ENCODE data around the gene CLEC3B. TPM values are rescaled to one million over a fixed set of nuclear protein-coding genes. Genes with fewer than 3 reads are reported as not detected.
"Not testable (repeated sequence)": the region's sequence is repeated elsewhere in the genome, so short reads cannot be mapped to it uniquely, and the experiment has no call there.

Gene CLEC3B
- total and polyA plus RNA-seq, 4 donors, result 69.1 to 177 (median 103) TPM

GRCh38 chr3:45051685-45052084, 25.6 kb downstream of the CLEC3B start:
- Histone ChIP-seq H3K27me3 (ENCODE audit: control insufficient read depth in 1 of 2, insufficient read depth in 2 of 2, low read length in 1 of 2) (no peaks in the 10 kb centered on the region), H3K27ac (ENCODE audit: low read depth in 1 of 2, low read length in 2 of 2) (no peak overlapping the region), H3K9me3 (ENCODE audit: control insufficient read depth, low read length) (no peaks in the 10 kb centered on the region), H3K36me3 (ENCODE audit: control insufficient read depth in 1 of 2, insufficient read depth in 2 of 2, low read length in 1 of 2) (no peaks in the 10 kb centered on the region), H3K4me1 (ENCODE audit: control insufficient read depth in 1 of 2, insufficient read depth in 2 of 2, low read length in 2 of 2) (no peaks in the 10 kb centered on the region), H3K4me3 (ENCODE audit: low read length in 2 of 2) (no peak overlapping the region)
- ATAC-seq (ENCODE audit: low FRiP score) (no peak), DNase-seq (no peak)
- WGBS, 2 donors, result 83 to 90% methylated on average over 6 of the region's 6 CpGs
- intact Hi-C loops (cut with DNase I), result no loop called here

GRCh38 chr3:45053805-45054195, 27.7 kb downstream of the CLEC3B start:
- H3K27ac ChIP-seq (ENCODE audit: low read depth in 1 of 2, low read length in 2 of 2); DNase-seq; H3K4me3 ChIP-seq (ENCODE audit: low read length in 2 of 2); H3K27me3 ChIP-seq (ENCODE audit: control insufficient read depth in 1 of 2, insufficient read depth in 2 of 2, low read length in 1 of 2); H3K4me1 ChIP-seq (ENCODE audit: control insufficient read depth in 1 of 2, insufficient read depth in 2 of 2, low read length in 2 of 2); ATAC-seq (ENCODE audit: low FRiP score); H3K36me3 ChIP-seq (ENCODE audit: control insufficient read depth in 1 of 2, insufficient read depth in 2 of 2, low read length in 1 of 2); intact Hi-C loops (cut with DNase I); H3K9me3 ChIP-seq (ENCODE audit: control insufficient read depth, low read length): not testable (repeated sequence)
- 74 to 81% methylated on average over 1 of the region's 1 CpG for WGBS, 2 donors

- Histone ChIP-seq H3K4me3 (ENCODE audit: low read length in 2 of 2) (no peak overlapping the region), H3K27me3 (ENCODE audit: control insufficient read depth in 1 of 2, insufficient read depth in 2 of 2, low read length in 1 of 2) (no peaks in the 10 kb centered on the region), H3K9me3 (ENCODE audit: control insufficient read depth, low read length) (no peaks in the 10 kb centered on the region), H3K36me3 (ENCODE audit: control insufficient read depth in 1 of 2, insufficient read depth in 2 of 2, low read length in 1 of 2) (no peaks in the 10 kb centered on the region), H3K27ac (ENCODE audit: low read depth in 1 of 2, low read length in 2 of 2) (peak overlapping the region in 1 of 2 donors; percentile 8), H3K4me1 (ENCODE audit: control insufficient read depth in 1 of 2, insufficient read depth in 2 of 2, low read length in 2 of 2) (no peaks in the 10 kb centered on the region)
- 59 to 62% methylated on average over 3 of the region's 3 CpGs for WGBS, 2 donors
- DNase-seq (no peak), ATAC-seq (ENCODE audit: low FRiP score) (no peak)
- intact Hi-C loops (cut with DNase I), result no loop called here
Measured at GRCh38 chr3:45054196-45054857, 28.2 kb downstream of the CLEC3B start.

GRCh38 chr3:45055032-45055410, 28.9 kb downstream of the CLEC3B start:
- Histone ChIP-seq H3K27ac (ENCODE audit: low read depth in 1 of 2, low read length in 2 of 2) (no peak overlapping the region), H3K4me1 (ENCODE audit: control insufficient read depth in 1 of 2, insufficient read depth in 2 of 2, low read length in 2 of 2) (no peaks in the 10 kb centered on the region), H3K4me3 (ENCODE audit: low read length in 2 of 2) (no peak overlapping the region), H3K36me3 (ENCODE audit: control insufficient read depth in 1 of 2, insufficient read depth in 2 of 2, low read length in 1 of 2) (no peaks in the 10 kb centered on the region), H3K9me3 (ENCODE audit: control insufficient read depth, low read length) (no peaks in the 10 kb centered on the region), H3K27me3 (ENCODE audit: control insufficient read depth in 1 of 2, insufficient read depth in 2 of 2, low read length in 1 of 2) (no peaks in the 10 kb centered on the region)
- 20 to 33% methylated on average over 2 of the region's 2 CpGs for WGBS, 2 donors
- peak; percentile 69 for ATAC-seq (ENCODE audit: low FRiP score)
- no peak for DNase-seq
- intact Hi-C loops (cut with DNase I), result loop anchor here (5.0 kb wide), 2 partner anchors 67 to 147 kb away; no protein-coding TSS in a partner anchor

GRCh38 chr3:45055411-45056143, 29.5 kb downstream of the CLEC3B start:
- Histone ChIP-seq H3K4me3 (ENCODE audit: low read length in 2 of 2) (no peak overlapping the region), H3K9me3 (ENCODE audit: control insufficient read depth, low read length) (no peaks in the 10 kb centered on the region), H3K4me1 (ENCODE audit: control insufficient read depth in 1 of 2, insufficient read depth in 2 of 2, low read length in 2 of 2) (no peaks in the 10 kb centered on the region), H3K27me3 (ENCODE audit: control insufficient read depth in 1 of 2, insufficient read depth in 2 of 2, low read length in 1 of 2) (no peaks in the 10 kb centered on the region), H3K27ac (ENCODE audit: low read depth in 1 of 2, low read length in 2 of 2) (peak overlapping the region in 1 of 2 donors; percentile 29), H3K36me3 (ENCODE audit: control insufficient read depth in 1 of 2, insufficient read depth in 2 of 2, low read length in 1 of 2) (no peaks in the 10 kb centered on the region)
- DNase-seq (no peak), ATAC-seq (ENCODE audit: low FRiP score) (no peak)
- WGBS, 2 donors, result 80 to 82% methylated on average over 7 of the region's 7 CpGs
- intact Hi-C loops (cut with DNase I), result loop anchor here (5.0 kb wide), 2 partner anchors 67 to 147 kb away; no protein-coding TSS in a partner anchor

GRCh38 chr3:45056608-45057301, 30.7 kb downstream of the CLEC3B start:
- Histone ChIP-seq H3K36me3 (ENCODE audit: control insufficient read depth in 1 of 2, insufficient read depth in 2 of 2, low read length in 1 of 2) (no peaks in the 10 kb centered on the region), H3K4me3 (ENCODE audit: low read length in 2 of 2) (no peak overlapping the region), H3K9me3 (ENCODE audit: control insufficient read depth, low read length) (no peaks in the 10 kb centered on the region), H3K4me1 (ENCODE audit: control insufficient read depth in 1 of 2, insufficient read depth in 2 of 2, low read length in 2 of 2) (no peaks in the 10 kb centered on the region), H3K27ac (ENCODE audit: low read depth in 1 of 2, low read length in 2 of 2) (peak overlapping the region in 1 of 2 donors; percentile 73), H3K27me3 (ENCODE audit: control insufficient read depth in 1 of 2, insufficient read depth in 2 of 2, low read length in 1 of 2) (no peaks in the 10 kb centered on the region)
- intact Hi-C loops (cut with DNase I), result loop anchor here (5.0 kb wide), 2 partner anchors 66 to 146 kb away; no protein-coding TSS in a partner anchor
- WGBS, 2 donors, result 63 to 83% methylated on average over 5 of the region's 5 CpGs
- ATAC-seq (ENCODE audit: low FRiP score) (peak; percentile 29), DNase-seq (no peak)

- intact Hi-C loops (cut with DNase I), result loop anchor here (5.0 kb wide), 2 partner anchors 65 to 145 kb away; no protein-coding TSS in a partner anchor
- Histone ChIP-seq H3K4me1 (ENCODE audit: control insufficient read depth in 1 of 2, insufficient read depth in 2 of 2, low read length in 2 of 2) (no peaks in the 10 kb centered on the region), H3K36me3 (ENCODE audit: control insufficient read depth in 1 of 2, insufficient read depth in 2 of 2, low read length in 1 of 2) (no peaks in the 10 kb centered on the region), H3K9me3 (ENCODE audit: control insufficient read depth, low read length) (no peaks in the 10 kb centered on the region), H3K27ac (ENCODE audit: low read depth in 1 of 2, low read length in 2 of 2) (peak overlapping the region in 1 of 2 donors; percentile 14), H3K27me3 (ENCODE audit: control insufficient read depth in 1 of 2, insufficient read depth in 2 of 2, low read length in 1 of 2) (no peaks in the 10 kb centered on the region), H3K4me3 (ENCODE audit: low read length in 2 of 2) (no peak overlapping the region)
- DNase-seq, result no peak
- no peak for ATAC-seq (ENCODE audit: low FRiP score)
- 93% methylated on average over 3 of the region's 3 CpGs for WGBS, 2 donors
Measured at GRCh38 chr3:45057557-45057956, 31.5 kb downstream of the CLEC3B start.

- ATAC-seq (ENCODE audit: low FRiP score), result no peak
- H3K4me1 ChIP-seq (ENCODE audit: control insufficient read depth in 1 of 2, insufficient read depth in 2 of 2, low read length in 2 of 2), result no peaks in the 10 kb centered on the region
- H3K4me3 ChIP-seq (ENCODE audit: low read length in 2 of 2), result no peak overlapping the region
- DNase-seq, result no peak
- H3K27me3 ChIP-seq (ENCODE audit: control insufficient read depth in 1 of 2, insufficient read depth in 2 of 2, low read length in 1 of 2), result no peaks in the 10 kb centered on the region
- intact Hi-C loops (cut with DNase I), result loop anchor here (5.0 kb wide), 2 partner anchors 63 to 143 kb away; no protein-coding TSS in a partner anchor
- WGBS, 2 donors, result 54 to 56% methylated on average over 2 of the region's 2 CpGs
- no peaks in the 10 kb centered on the region for H3K36me3 ChIP-seq (ENCODE audit: control insufficient read depth in 1 of 2, insufficient read depth in 2 of 2, low read length in 1 of 2)
- H3K27ac ChIP-seq (ENCODE audit: low read depth in 1 of 2, low read length in 2 of 2), result no peak overlapping the region
- no peaks in the 10 kb centered on the region for H3K9me3 ChIP-seq (ENCODE audit: control insufficient read depth, low read length)
Measured at GRCh38 chr3:45059132-45059531, 33.0 kb downstream of the CLEC3B start.

Data from aorta (tissue), 5 donors.